NCI-H146 treated with DMSO at 0.1 percent for 48 hours (cell line): ENCODE measurements around the gene SNTG2.

Experiments used
- DNase-seq: peaks from one replicate; lab custom pipeline; 2025; ENCODE audit not compliant: unreplicated experiment; lab: John Stamatoyannopoulos, UW

SNTG2 gene

GRCh38 chr2:987789-988188 is 37.1 kb downstream of the SNTG2 start:
- no peak for DNase-seq

GRCh38 chr2:989781-990467 is 39.3 kb downstream of the SNTG2 start:
- DNase-seq, result no peak

- DNase-seq, result no peak
Observed at GRCh38 chr2:990970-991369, 40.3 kb downstream of the SNTG2 start.

- DNase-seq, result no peak
Observed at GRCh38 chr2:1002350-1002749, 51.7 kb downstream of the SNTG2 start.

GRCh38 chr2:1004398-1004797 is 53.7 kb downstream of the SNTG2 start:
- no peak for DNase-seq

GRCh38 chr2:1010415-1010930 is 59.8 kb downstream of the SNTG2 start:
- DNase-seq, result no peak

- no peak for DNase-seq
Observed at GRCh38 chr2:1011006-1011405, 60.4 kb downstream of the SNTG2 start.

GRCh38 chr2:1011985-1012384 is 61.3 kb downstream of the SNTG2 start:
- DNase-seq, result no peak

- DNase-seq, result no peak
Observed at GRCh38 chr2:1014802-1015201, 64.2 kb downstream of the SNTG2 start.

GRCh38 chr2:1016500-1016899 is 65.9 kb downstream of the SNTG2 start:
- no peak for DNase-seq

- no peak for DNase-seq
Observed at GRCh38 chr2:1017827-1018226, 67.2 kb downstream of the SNTG2 start.

- no peak for DNase-seq
Observed at GRCh38 chr2:1020206-1020605, 69.6 kb downstream of the SNTG2 start.

- no peak for DNase-seq
Observed at GRCh38 chr2:1022178-1022577, 71.5 kb downstream of the SNTG2 start.

- DNase-seq, result no peak
Observed at GRCh38 chr2:1024981-1025380, 74.3 kb downstream of the SNTG2 start.

- no peak for DNase-seq
Observed at GRCh38 chr2:1026141-1026540, 75.5 kb downstream of the SNTG2 start.

- no peak for DNase-seq
Observed at GRCh38 chr2:1028831-1029230, 78.2 kb downstream of the SNTG2 start.

- DNase-seq, result no peak
Observed at GRCh38 chr2:1032030-1032429, 81.4 kb downstream of the SNTG2 start.

GRCh38 chr2:1033069-1033468 is 82.4 kb downstream of the SNTG2 start:
- DNase-seq, result no peak

GRCh38 chr2:1037066-1037465 is 86.4 kb downstream of the SNTG2 start:
- DNase-seq, result no peak

- no peak for DNase-seq
Observed at GRCh38 chr2:1039549-1039948, 88.9 kb downstream of the SNTG2 start.

GRCh38 chr2:1041012-1041805 is 90.6 kb downstream of the SNTG2 start:
- no peak for DNase-seq

GRCh38 chr2:1045109-1045508 is 94.5 kb downstream of the SNTG2 start:
- DNase-seq, result no peak
